Transverse colon (tissue), 4 donors: ENCODE results near the gene RHOH.

ENCODE experiments used
- EP300 ChIP-seq: sonication (generic); formaldehyde crosslinking; IDR thresholded peaks from one replicate; pipeline ENCODE4 v1.6.1; 2017; ENCODE audit warnings: antibody characterized with exemption, low read depth
- POLR2A ChIP-seq: fragments of 450-650 bp; IDR thresholded peaks from one replicate; pipeline ENCODE4 v1.6.1; 2016; ENCODE audit warnings: antibody characterized with exemption, mild to moderate bottlenecking, moderate library complexity
- POLR2AphosphoS5 ChIP-seq, 3 donors: sonication (generic); formaldehyde crosslinking; IDR thresholded peaks; one replicate each; pipeline ENCODE4 v1.6.1; 2016; ENCODE audit warnings: antibody characterized with exemption in 3 of 3
- TF ChIP-seq, protein P1 (sequence below), 5 experiments: fragments of 200-600 bp in 3 of 5; fragments of 450-650 bp in 2 of 5; sonication (generic) in 3 of 5; IDR thresholded peaks; 1 replicate in 2 of 5; 2 replicates in 3 of 5; pipeline ENCODE4 v1.5.1; 2016 to 2017; ENCODE audit warnings: antibody characterized with exemption in 5 of 5, inconsistent platforms in 3 of 5, mild to moderate bottlenecking in 2 of 5, moderate library complexity in 1 of 5

DNA sequence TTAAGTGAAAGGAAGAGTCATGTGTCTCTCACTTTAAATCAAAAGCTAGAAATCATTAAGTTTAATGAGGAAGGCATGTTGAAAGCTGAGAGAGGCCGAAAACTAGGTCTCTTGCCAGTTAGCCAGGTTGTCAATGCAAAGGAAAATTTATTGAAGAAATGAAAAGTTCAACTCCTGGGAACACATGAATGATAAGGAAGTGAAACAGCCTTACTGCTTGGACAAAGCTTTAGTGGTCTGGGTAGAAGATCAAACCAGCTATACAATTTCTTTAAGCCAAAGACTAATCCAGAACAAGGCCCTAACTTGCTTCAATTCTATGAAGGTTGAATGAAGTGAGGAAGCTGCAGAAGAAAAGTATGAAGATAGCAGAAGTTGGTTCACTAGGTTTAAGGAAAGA is 24.9 kb downstream of the RHOH start:
- TF ChIP-seq, protein P1, sequence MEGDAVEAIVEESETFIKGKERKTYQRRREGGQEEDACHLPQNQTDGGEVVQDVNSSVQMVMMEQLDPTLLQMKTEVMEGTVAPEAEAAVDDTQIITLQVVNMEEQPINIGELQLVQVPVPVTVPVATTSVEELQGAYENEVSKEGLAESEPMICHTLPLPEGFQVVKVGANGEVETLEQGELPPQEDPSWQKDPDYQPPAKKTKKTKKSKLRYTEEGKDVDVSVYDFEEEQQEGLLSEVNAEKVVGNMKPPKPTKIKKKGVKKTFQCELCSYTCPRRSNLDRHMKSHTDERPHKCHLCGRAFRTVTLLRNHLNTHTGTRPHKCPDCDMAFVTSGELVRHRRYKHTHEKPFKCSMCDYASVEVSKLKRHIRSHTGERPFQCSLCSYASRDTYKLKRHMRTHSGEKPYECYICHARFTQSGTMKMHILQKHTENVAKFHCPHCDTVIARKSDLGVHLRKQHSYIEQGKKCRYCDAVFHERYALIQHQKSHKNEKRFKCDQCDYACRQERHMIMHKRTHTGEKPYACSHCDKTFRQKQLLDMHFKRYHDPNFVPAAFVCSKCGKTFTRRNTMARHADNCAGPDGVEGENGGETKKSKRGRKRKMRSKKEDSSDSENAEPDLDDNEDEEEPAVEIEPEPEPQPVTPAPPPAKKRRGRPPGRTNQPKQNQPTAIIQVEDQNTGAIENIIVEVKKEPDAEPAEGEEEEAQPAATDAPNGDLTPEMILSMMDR (IDR thresholded peaks at IDR 0.05), result no peak
- TF ChIP-seq POLR2AphosphoS5 (IDR thresholded peaks at IDR 0.05) (no peak), EP300 (no peak), POLR2A (no peak)
